ENCODE measurements around the gene UNC5C. TPM values are rescaled to one million over a fixed set of nuclear protein-coding genes. Genes with fewer than 3 reads are reported as not detected.

UNC5C gene
- 0.72 and 2.2 TPM in 2 replicates for total RNA-seq

DNA sequence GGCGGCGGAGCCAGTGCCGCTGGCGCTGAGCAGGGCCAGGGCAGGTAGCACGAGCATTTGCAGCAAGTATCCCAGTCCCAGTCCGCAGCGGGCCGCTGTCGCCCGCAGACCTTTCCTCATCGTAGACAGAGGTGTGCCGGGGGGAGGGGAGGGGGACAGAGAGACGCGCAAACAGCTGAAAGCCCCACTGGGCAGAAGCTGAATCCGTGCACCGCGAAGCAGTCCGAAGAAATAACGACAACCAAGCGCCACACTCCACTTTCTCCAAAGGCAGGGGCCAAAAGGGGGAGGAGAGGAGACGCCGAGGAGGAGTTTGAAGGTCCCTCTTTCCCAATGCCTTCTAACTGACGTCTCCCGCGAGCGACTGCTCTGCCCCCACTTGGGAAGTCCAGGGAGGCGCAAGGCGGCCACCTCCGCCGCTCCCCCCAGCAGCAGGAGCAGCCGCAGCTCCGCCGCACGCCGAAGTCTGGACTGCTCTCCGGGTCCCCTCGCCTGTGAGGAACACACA lies at the start of gene UNC5C:
Gene UNC5C (minus strand): TSS at position 236 of the 508 bp plus-strand sequence.
- TF ChIP-seq, protein P1, sequence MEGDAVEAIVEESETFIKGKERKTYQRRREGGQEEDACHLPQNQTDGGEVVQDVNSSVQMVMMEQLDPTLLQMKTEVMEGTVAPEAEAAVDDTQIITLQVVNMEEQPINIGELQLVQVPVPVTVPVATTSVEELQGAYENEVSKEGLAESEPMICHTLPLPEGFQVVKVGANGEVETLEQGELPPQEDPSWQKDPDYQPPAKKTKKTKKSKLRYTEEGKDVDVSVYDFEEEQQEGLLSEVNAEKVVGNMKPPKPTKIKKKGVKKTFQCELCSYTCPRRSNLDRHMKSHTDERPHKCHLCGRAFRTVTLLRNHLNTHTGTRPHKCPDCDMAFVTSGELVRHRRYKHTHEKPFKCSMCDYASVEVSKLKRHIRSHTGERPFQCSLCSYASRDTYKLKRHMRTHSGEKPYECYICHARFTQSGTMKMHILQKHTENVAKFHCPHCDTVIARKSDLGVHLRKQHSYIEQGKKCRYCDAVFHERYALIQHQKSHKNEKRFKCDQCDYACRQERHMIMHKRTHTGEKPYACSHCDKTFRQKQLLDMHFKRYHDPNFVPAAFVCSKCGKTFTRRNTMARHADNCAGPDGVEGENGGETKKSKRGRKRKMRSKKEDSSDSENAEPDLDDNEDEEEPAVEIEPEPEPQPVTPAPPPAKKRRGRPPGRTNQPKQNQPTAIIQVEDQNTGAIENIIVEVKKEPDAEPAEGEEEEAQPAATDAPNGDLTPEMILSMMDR (conservative IDR thresholded peaks at IDR 0.05; ENCODE audit: low read depth, low read length) = no peak
- DNase-seq (ENCODE audit: low read depth) = no peak
- peak within 1 kb of the TSS; percentile 66 for H3K4me3 ChIP-seq (ENCODE audit: low read depth, low read length)

DNA sequence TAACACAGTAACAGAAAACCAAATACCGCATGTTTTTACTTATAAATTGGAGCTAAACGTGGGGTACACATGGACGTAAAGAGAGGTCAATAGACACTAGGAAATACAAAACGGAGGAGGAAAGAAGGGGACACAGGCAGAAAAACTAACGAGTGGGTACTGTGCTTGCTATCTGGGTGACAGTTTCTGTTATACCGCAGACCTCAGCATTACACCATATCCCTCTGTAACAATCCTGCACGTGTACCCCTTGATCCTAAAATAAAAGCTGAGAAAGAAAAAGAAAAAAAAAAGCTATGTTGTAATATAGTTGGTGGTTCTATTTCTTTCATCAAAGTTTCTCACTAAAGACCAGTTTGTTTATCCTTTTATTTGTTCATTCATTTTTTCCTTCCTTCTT lies 47.9 kb upstream of the UNC5C start:
- TF ChIP-seq, protein P1 (conservative IDR thresholded peaks at IDR 0.05; ENCODE audit: low read depth, low read length) = no peak
- DNase-seq (ENCODE audit: low read depth) = no peak
- no peak overlapping the region for H3K4me3 ChIP-seq (ENCODE audit: low read depth, low read length)

DNA sequence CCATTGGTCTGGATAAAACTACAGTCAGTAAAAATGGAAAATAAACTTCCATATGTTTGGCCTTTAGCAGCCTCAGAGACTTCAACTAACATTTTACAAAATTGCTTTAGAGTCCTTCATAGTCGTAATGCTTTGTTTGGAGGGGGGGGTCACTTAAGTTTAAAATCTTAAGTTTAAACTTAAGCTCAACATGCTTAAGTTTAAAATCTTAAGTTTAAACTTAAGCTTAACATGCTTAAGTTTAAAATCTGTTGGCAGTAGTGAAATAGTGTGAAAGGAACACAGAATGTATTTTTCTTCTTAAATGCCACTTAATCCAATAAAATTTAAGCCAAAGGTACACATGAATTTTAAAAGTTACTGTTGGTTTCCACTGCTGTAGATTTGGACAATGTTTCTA lies 45.9 kb upstream of the UNC5C start:
- DNase-seq (ENCODE audit: low read depth) = no peak
- TF ChIP-seq, protein P1 (conservative IDR thresholded peaks at IDR 0.05; ENCODE audit: low read depth, low read length) = no peak
- H3K4me3 ChIP-seq (ENCODE audit: low read depth, low read length) = no peak overlapping the region

GRCh38 chr4:95594013-95594412 lies 45.2 kb upstream of the UNC5C start:
- no peak for DNase-seq (ENCODE audit: low read depth)
- TF ChIP-seq, protein P1 (conservative IDR thresholded peaks at IDR 0.05; ENCODE audit: low read depth, low read length) = no peak
- H3K4me3 ChIP-seq (ENCODE audit: low read depth, low read length) = no peak overlapping the region

DNA sequence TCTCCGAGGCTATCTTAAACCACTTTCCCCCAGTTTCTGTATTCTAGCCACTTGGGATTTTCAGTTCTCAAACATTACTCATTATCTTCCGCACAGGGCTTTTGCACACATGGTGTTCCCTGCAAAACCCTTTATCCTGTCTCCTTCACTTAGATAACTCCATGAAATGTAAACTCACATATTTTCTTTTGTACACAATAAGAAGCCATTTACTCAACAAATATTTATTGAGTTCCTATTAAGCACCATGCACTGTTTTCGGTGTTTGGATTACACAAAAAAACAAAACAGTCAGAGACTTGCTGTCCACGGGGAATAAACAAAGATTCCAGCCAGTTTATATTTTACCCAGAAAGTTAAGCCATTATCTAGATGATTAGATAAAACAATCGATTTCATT lies 42.5 kb upstream of the UNC5C start:
- TF ChIP-seq, protein P1 (conservative IDR thresholded peaks at IDR 0.05; ENCODE audit: low read depth, low read length) = no peak
- H3K4me3 ChIP-seq (ENCODE audit: low read depth, low read length) = no peak overlapping the region
- no peak for DNase-seq (ENCODE audit: low read depth)

DNA sequence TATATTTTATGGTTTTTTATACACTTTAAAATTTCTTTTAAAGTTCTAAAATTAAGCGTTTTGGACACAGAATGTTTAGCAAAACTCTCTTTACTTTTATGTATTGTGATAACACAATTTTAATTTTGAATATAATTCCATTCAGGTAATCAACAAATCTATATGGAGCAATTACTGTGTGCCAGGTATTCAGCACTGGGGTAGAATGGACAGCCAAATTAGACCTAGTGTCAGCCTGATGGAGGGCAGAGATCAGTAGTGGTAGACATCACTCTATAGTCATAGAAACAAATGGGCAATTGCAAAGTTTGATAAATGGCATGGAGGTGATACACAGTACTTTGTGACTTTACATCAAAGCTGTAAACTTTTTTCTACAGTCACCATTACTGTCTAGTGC lies 41.8 kb upstream of the UNC5C start:
- no peak overlapping the region for H3K4me3 ChIP-seq (ENCODE audit: low read depth, low read length)
- TF ChIP-seq, protein P1 (conservative IDR thresholded peaks at IDR 0.05; ENCODE audit: low read depth, low read length) = no peak
- DNase-seq (ENCODE audit: low read depth) = no peak

GRCh38 chr4:95585016-95585695 lies 36.4 kb upstream of the UNC5C start:
- H3K4me3 ChIP-seq (ENCODE audit: low read depth, low read length) = no peak overlapping the region
- no peak for DNase-seq (ENCODE audit: low read depth)
- TF ChIP-seq, protein P1 (conservative IDR thresholded peaks at IDR 0.05; ENCODE audit: low read depth, low read length) = no peak

Measured in epithelial cell of proximal tubule (primary cell).